GM21737 (cell line): ENCODE data around the gene DCDC1.
A peak's percentile ranks its signal among the peaks of the same experiment; 100 is the strongest.

Experiments used
- ATAC-seq: cut with Tn5 transposase; IDR thresholded peaks from one replicate; pipeline ENCODE4 v1.9.1; 2021; ENCODE audit warnings: mild to moderate bottlenecking, moderate library complexity; ENCODE audit not compliant: unreplicated experiment

Gene DCDC1

GRCh38 chr11:31369348-31370329 lies at the start of gene DCDC1, which contains the start of gene DNAJC24:
TSS of gene DCDC1 (minus strand) at chr11:31369739. CDS start at chr11:31328280, 41,459 bp downstream.
TSS of gene DNAJC24 (plus strand) at chr11:31369860. CDS start at chr11:31370749, 889 bp downstream.
- peak; percentile 99 for ATAC-seq

- no peak for ATAC-seq
Observed at GRCh38 chr11:31419138-31419537, 49.6 kb upstream of the DCDC1 start.

GRCh38 chr11:31417816-31418215 lies 48.3 kb upstream of the DCDC1 start:
- ATAC-seq = no peak

- no peak for ATAC-seq
Observed at GRCh38 chr11:31417357-31417756, 47.8 kb upstream of the DCDC1 start.

- ATAC-seq = no peak
Observed at GRCh38 chr11:31415435-31415834, 45.9 kb upstream of the DCDC1 start.

- no peak for ATAC-seq
Observed at GRCh38 chr11:31414338-31414737, 44.8 kb upstream of the DCDC1 start.

GRCh38 chr11:31412946-31413345 lies 43.4 kb upstream of the DCDC1 start:
- no peak for ATAC-seq

GRCh38 chr11:31408201-31408600 lies 38.7 kb upstream of the DCDC1 start:
- ATAC-seq = no peak

GRCh38 chr11:31404614-31405013 lies 35.1 kb upstream of the DCDC1 start:
- no peak for ATAC-seq

- ATAC-seq = no peak
Observed at GRCh38 chr11:31397239-31397834, 27.8 kb upstream of the DCDC1 start.

- ATAC-seq = no peak
Observed at GRCh38 chr11:31387379-31387778, 17.8 kb upstream of the DCDC1 start.

GRCh38 chr11:31383116-31383515 lies 13.6 kb upstream of the DCDC1 start:
- no peak for ATAC-seq

GRCh38 chr11:31375879-31376278 lies 6.3 kb upstream of the DCDC1 start:
- no peak for ATAC-seq

GRCh38 chr11:31366795-31367194 lies 2.7 kb downstream of the DCDC1 start:
- no peak for ATAC-seq

- ATAC-seq = no peak
Observed at GRCh38 chr11:31361743-31362142, 7.8 kb downstream of the DCDC1 start.

GRCh38 chr11:31355817-31356216 lies 13.7 kb downstream of the DCDC1 start:
- ATAC-seq = no peak

GRCh38 chr11:31355131-31355530 lies 14.4 kb downstream of the DCDC1 start:
- ATAC-seq = no peak

- no peak for ATAC-seq
Observed at GRCh38 chr11:31351168-31351567, 18.4 kb downstream of the DCDC1 start.

GRCh38 chr11:31340903-31341572 lies 28.5 kb downstream of the DCDC1 start:
- ATAC-seq = no peak

- no peak for ATAC-seq
Observed at GRCh38 chr11:31337806-31338205, 31.7 kb downstream of the DCDC1 start.

GRCh38 chr11:31328697-31329096 lies 40.8 kb downstream of the DCDC1 start:
- no peak for ATAC-seq
